ENCODE measurements around the gene MRPL52. TPM values are rescaled to one million over a fixed set of nuclear protein-coding genes. Genes with fewer than 3 reads are reported as not detected.

The MRPL52 gene
- total and polyA plus RNA-seq, 2 of the 13 experiments (the other 11 are each of a cell fraction or from before 2014, with no cell fraction given): 118 to 329 TPM

GRCh38 chr14:22852940-22853767 lies 23.5 kb downstream of the MRPL52 start (continued):
- peak; percentile 78; the same call in 1 of the 2 replicates for TF ChIP-seq SMAD1 (CRISPR knock-in tag; IDR thresholded peaks at IDR 0.05; ENCODE audit: borderline replicate concordance, low read depth)
- TF ChIP-seq GATAD2A (CRISPR knock-in tag; IDR thresholded peaks at IDR 0.05): peak; percentile 85
- 0 out of 2 replicates have a peak, but pooled peaks have one; percentile 16 for TF ChIP-seq HNF1A (IDR thresholded peaks at IDR 0.05; ENCODE audit: low read depth)
- peak; percentile 69 for TF ChIP-seq HNF1A (CRISPR knock-in tag; IDR thresholded peaks at IDR 0.05; ENCODE audit: borderline replicate concordance)
- no peak; the same call in 1 of the 2 replicates for TF ChIP-seq CREM (IDR thresholded peaks at IDR 0.05)
- TF ChIP-seq CREM (CRISPR knock-in tag; IDR thresholded peaks at IDR 0.05): 0 out of 2 replicates have a peak, but pooled peaks have one; percentile 18
- peak; percentile 93; the same call in 1 of the 2 replicates for TF ChIP-seq MYPOP (CRISPR knock-in tag; IDR thresholded peaks at IDR 0.05)
- peak; percentile 93 for TF ChIP-seq ZSCAN5A (CRISPR knock-in tag; IDR thresholded peaks at IDR 0.05; ENCODE audit: borderline replicate concordance)
- TF ChIP-seq ZNF512 (CRISPR knock-in tag; IDR thresholded peaks at IDR 0.05): peak; percentile 94
- peak; percentile 80; the same call in 1 of the 2 replicates for TF ChIP-seq ZNF30 (CRISPR knock-in tag; IDR thresholded peaks at IDR 0.05)
- TF ChIP-seq HES4 (CRISPR knock-in tag; IDR thresholded peaks at IDR 0.05; ENCODE audit: borderline replicate concordance): peak; percentile 58; the same call in 1 of the 2 replicates
- TF ChIP-seq JUND (CRISPR knock-in tag; IDR thresholded peaks at IDR 0.05): 0 out of 2 replicates have a peak, but pooled peaks have one; percentile 48
- TF ChIP-seq MLLT10 (CRISPR knock-in tag; IDR thresholded peaks at IDR 0.05): no peak
- peak; percentile 96 for TF ChIP-seq WIZ (CRISPR knock-in tag; IDR thresholded peaks at IDR 0.05)
- peak; percentile 99; the same call in 1 of the 2 replicates for TF ChIP-seq ZNF383 (CRISPR knock-in tag; IDR thresholded peaks at IDR 0.05; ENCODE audit: borderline replicate concordance)
- TF ChIP-seq HIC2 (CRISPR knock-in tag; IDR thresholded peaks at IDR 0.05; ENCODE audit: low read depth): peak; percentile 94
- peak; percentile 78; the same call in 1 of the 2 replicates for TF ChIP-seq RXRA (CRISPR knock-in tag; IDR thresholded peaks at IDR 0.05)
- peak; percentile 92 for TF ChIP-seq ZNF550 (CRISPR knock-in tag; IDR thresholded peaks at IDR 0.05; ENCODE audit: borderline replicate concordance)

Measured in HepG2 (cell line).